Measurements from ENCODE around the gene AGAP1.

DNA sequence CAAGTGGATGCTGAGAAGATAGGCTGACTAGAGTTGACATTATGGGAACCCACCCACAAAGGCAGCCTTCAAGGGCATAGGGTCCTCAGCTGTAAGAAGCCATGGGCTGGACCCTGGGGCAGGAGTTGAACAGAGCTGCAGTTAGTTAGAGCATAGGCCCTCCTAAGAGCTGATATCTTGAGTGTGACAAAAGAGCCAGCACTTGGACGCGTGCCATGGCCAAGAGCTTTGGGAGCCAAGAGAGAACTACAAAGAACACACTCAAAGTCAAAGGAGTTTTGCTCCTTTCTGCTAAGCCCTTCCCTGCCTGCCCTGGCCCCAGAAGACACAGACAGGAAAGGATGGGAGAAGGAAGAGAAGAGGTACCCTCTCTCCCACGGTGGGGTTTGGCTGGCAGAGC is 29.9 kb upstream of the AGAP1 start:
- TF ChIP-seq, protein P1, sequence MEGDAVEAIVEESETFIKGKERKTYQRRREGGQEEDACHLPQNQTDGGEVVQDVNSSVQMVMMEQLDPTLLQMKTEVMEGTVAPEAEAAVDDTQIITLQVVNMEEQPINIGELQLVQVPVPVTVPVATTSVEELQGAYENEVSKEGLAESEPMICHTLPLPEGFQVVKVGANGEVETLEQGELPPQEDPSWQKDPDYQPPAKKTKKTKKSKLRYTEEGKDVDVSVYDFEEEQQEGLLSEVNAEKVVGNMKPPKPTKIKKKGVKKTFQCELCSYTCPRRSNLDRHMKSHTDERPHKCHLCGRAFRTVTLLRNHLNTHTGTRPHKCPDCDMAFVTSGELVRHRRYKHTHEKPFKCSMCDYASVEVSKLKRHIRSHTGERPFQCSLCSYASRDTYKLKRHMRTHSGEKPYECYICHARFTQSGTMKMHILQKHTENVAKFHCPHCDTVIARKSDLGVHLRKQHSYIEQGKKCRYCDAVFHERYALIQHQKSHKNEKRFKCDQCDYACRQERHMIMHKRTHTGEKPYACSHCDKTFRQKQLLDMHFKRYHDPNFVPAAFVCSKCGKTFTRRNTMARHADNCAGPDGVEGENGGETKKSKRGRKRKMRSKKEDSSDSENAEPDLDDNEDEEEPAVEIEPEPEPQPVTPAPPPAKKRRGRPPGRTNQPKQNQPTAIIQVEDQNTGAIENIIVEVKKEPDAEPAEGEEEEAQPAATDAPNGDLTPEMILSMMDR (IDR thresholded peaks at IDR 0.05; ENCODE audit: extremely low read depth in 1 of 2, insufficient read depth in 1 of 2, low read depth in 1 of 2, low read length in 2 of 2), result no peak
- TF ChIP-seq EZH2 (IDR thresholded peaks at IDR 0.05; ENCODE audit: borderline replicate concordance, low read depth, low read length, severe bottlenecking) (no peak), POLR2A (IDR thresholded peaks at IDR 0.05; ENCODE audit: low read depth, low read length) (no peak), GATA2 (IDR thresholded peaks at IDR 0.05; ENCODE audit: insufficient read depth, insufficient read length, low read depth, low read length) (no peak)

Measured in endothelial cell of umbilical vein (primary cell).